Liver (tissue), 9 donors: Measurements from ENCODE around the gene PTAFR. TPM values are rescaled to one million over a fixed set of nuclear protein-coding genes. Genes with fewer than 3 reads are reported as not detected.

Experiments
- DNase-seq: peaks from one replicate; pipeline ENCODE4 v3.0.0-alpha.2; 2017; ENCODE audit warnings: low spot score
- H3K27ac ChIP-seq, 2 donors: one replicate each; pipeline ENCODE4 v1.7.0; 2013; ENCODE audit warnings: inconsistent platforms in 2 of 2, low read length in 2 of 2, control low read depth in 1 of 2, low read depth in 1 of 2, mild to moderate bottlenecking in 1 of 2
- H3K27me3 ChIP-seq, 4 donors: one replicate each; pipeline versions ENCODE4 v1.6.1 to v1.7.0; 2013; ENCODE audit warnings: low read length in 3 of 4, inconsistent platforms in 1 of 4, mild to moderate bottlenecking in 1 of 4, moderate library complexity in 1 of 4; ENCODE audit not compliant: control insufficient read depth in 4 of 4, insufficient read depth in 4 of 4
- H3K36me3 ChIP-seq, 4 donors: one replicate each; pipeline versions ENCODE4 v1.6.1 to v1.7.0; 2013; ENCODE audit warnings: low read length in 3 of 4, mild to moderate bottlenecking in 3 of 4, low read depth in 1 of 4, moderate library complexity in 1 of 4; ENCODE audit not compliant: control insufficient read depth in 4 of 4, insufficient read depth in 3 of 4
- H3K4me1 ChIP-seq, 4 donors: one replicate each; pipeline versions ENCODE4 v1.6.1 to v1.7.0; 2013; ENCODE audit warnings: low read length in 3 of 4, mild to moderate bottlenecking in 3 of 4, moderate library complexity in 1 of 4; ENCODE audit not compliant: control insufficient read depth in 4 of 4, insufficient read depth in 4 of 4
- H3K4me3 ChIP-seq, 3 donors: one replicate each; pipeline versions ENCODE4 v1.6.1 to v1.7.0; 2013; ENCODE audit warnings: low read length in 3 of 3, control low read depth in 1 of 3, low read depth in 1 of 3, mild to moderate bottlenecking in 1 of 3
- H3K9ac ChIP-seq, 2 donors: one replicate each; pipeline ENCODE4 v1.7.0; 2013; ENCODE audit warnings: low read length in 2 of 2, mild to moderate bottlenecking in 2 of 2, moderate library complexity in 2 of 2, control low read depth in 1 of 2, low read depth in 1 of 2
- H3K9me3 ChIP-seq, 4 donors: one replicate each; pipeline versions ENCODE4 v1.6.1 to v1.7.0; 2013; ENCODE audit warnings: low read length in 3 of 4; ENCODE audit not compliant: control insufficient read depth in 4 of 4
- EGR1 ChIP-seq, 2 donors: IDR thresholded peaks; 2 replicates each; pipeline ENCODE4 v1.6.1; 2016 to 2018; ENCODE audit warnings: antibody characterized with exemption in 2 of 2, low read depth in 2 of 2
- FOXA2 ChIP-seq: IDR thresholded peaks from 2 replicates; pipeline ENCODE4 v1.6.1; 2016; ENCODE audit warnings: antibody characterized with exemption
- GABPA ChIP-seq, 2 donors: IDR thresholded peaks in 1 of 2; conservative IDR thresholded peaks in 1 of 2; 2 replicates each; pipeline ENCODE4 v1.6.1; 2016; ENCODE audit warnings: antibody characterized with exemption in 2 of 2, mild to moderate bottlenecking in 1 of 2, moderate library complexity in 1 of 2
- HNF4A ChIP-seq, 2 donors: conservative IDR thresholded peaks; 2 replicates each; pipeline ENCODE4 v1.6.1; 2016; ENCODE audit warnings: antibody characterized with exemption in 2 of 2, mild to moderate bottlenecking in 2 of 2
- JUND ChIP-seq, 2 donors: IDR thresholded peaks; 2 replicates each; pipeline ENCODE4 v1.6.1; 2016; ENCODE audit warnings: antibody characterized with exemption in 2 of 2
- NR2F2 ChIP-seq: IDR thresholded peaks from 2 replicates; pipeline ENCODE4 v1.6.1; 2016; ENCODE audit warnings: antibody characterized with exemption
- RAD21 ChIP-seq, 2 donors: IDR thresholded peaks; 2 replicates each; pipeline ENCODE4 v1.6.1; 2016; ENCODE audit warnings: antibody characterized with exemption in 2 of 2, mild to moderate bottlenecking in 2 of 2
- RXRA ChIP-seq, 2 donors: IDR thresholded peaks; 2 replicates each; pipeline ENCODE4 v1.6.1; 2017 to 2018; ENCODE audit warnings: antibody characterized with exemption in 2 of 2, mild to moderate bottlenecking in 1 of 2
- SP1 ChIP-seq: IDR thresholded peaks from 2 replicates; pipeline ENCODE4 v1.6.1; 2018; ENCODE audit warnings: antibody characterized with exemption, mild to moderate bottlenecking
- TAF1 ChIP-seq: conservative IDR thresholded peaks from 2 replicates; pipeline ENCODE4 v1.6.1; 2016; ENCODE audit warnings: antibody characterized with exemption, mild to moderate bottlenecking
- YY1 ChIP-seq: IDR thresholded peaks from 2 replicates; pipeline ENCODE4 v1.6.1; 2016; ENCODE audit warnings: antibody characterized with exemption, mild to moderate bottlenecking
- WGBS: extraction: QIAGEN DNeasy Blood & Tissue Kit; methylation state at CpG from one replicate; pipeline ENCODE4 v1.1.7; 2013; 5-methylcytosine and 5-hydroxymethylcytosine counted together
- polyA plus RNA-seq, 2 donors: library from polyadenylated mRNA; stranded (reverse) in 1 of 2; unstranded in 1 of 2; fragments of 200-250 nt in 1 of 2; fragments of >200 nt in 1 of 2; fragmentation: Nextera tagmentation in 1 of 2; extraction: Ambion mirVana in 1 of 2; gene quantifications; one replicate each; pipeline versions ENCODE4 v1.2.1 to v1.2.3, GENCODE V29; 2013 to 2015
- total RNA-seq, 2 donors: library from RNA; depleted of rRNA; stranded (reverse); fragments of >200 nt; gene quantifications; one replicate each; pipeline ENCODE4 v1.2.3, GENCODE V29; 2014
- TF ChIP-seq, protein P1 (sequence below): IDR thresholded peaks from 2 replicates; pipeline ENCODE4 v1.6.1; 2016; ENCODE audit warnings: antibody characterized with exemption, mild to moderate bottlenecking
- TF ChIP-seq, protein P2 (sequence below): fragments of 150-350 bp; IDR thresholded peaks from 2 replicates; pipeline ENCODE4 v1.5.1; 2017; ENCODE audit warnings: improper control_type of control experiment, low read depth, low read length; ENCODE audit not compliant: missing input control
- TF ChIP-seq, protein P3 (sequence below): IDR thresholded peaks from 2 replicates; pipeline ENCODE4 v1.6.1; 2016; ENCODE audit warnings: antibody characterized with exemption
- TF ChIP-seq, protein P4 (sequence below): IDR thresholded peaks from 2 replicates; pipeline ENCODE4 v1.6.1; 2016; ENCODE audit warnings: antibody characterized with exemption
- donor health status: healthy.
- donor health status: healthy.
- donor health status: healthy.
- donor health status: healthy.
- donor health status: healthy.

The PTAFR gene
- total and polyA plus RNA-seq, 4 donors: 0.82 to 4.1 (median 2.1) TPM

DNA sequence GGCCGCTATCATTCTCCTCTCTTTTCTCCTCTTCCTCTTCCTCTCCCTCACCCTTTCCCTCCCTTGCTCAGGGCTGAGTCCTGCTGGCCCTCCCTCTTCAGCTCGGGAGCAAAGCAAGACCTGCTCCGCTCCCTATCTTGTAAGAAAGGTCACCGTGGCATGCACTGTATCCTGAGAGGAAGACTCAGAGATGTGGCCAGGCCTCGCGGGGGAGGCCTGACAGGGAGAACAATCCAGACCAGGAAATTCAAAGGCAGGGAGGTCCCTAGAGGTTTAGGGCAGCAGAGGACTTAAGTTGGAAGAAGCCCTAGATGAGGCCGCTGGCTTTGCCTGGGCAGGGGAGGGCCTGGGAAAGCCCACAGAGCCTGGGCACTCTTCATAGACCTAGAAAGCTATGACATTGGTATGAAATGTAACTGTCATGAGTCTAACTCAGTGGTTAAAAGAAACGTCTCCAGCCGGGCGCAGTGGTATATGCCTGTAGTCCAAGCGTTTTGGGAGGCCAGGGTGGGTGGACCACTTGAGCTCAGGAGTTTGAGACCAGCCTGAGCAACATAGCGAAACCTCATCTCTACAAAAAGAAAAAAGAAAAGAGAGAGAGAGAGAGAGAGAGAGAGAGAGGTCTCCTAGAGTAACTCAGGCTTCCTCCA is 14.6 kb upstream of the PTAFR start:
- peak; percentile 74 for TF ChIP-seq NR2F2
- no peak for TF ChIP-seq GABPA (IDR thresholded peaks at IDR 0.05 in 1 of 2, conservative IDR thresholded peaks at IDR 0.05 in 1 of 2)
- no peaks in the 10 kb centered on the region for H3K9me3 ChIP-seq
- H3K27me3 ChIP-seq: no peaks in the 10 kb centered on the region
- DNase-seq: no peak
- H3K9ac ChIP-seq: no peak overlapping the region
- H3K4me3 ChIP-seq: no peak overlapping the region
- H3K27ac ChIP-seq: no peak overlapping the region
- 80% methylated on average over 12 of the region's 12 CpGs for WGBS
- no peaks in the 10 kb centered on the region for H3K4me1 ChIP-seq
- no peaks in the 10 kb centered on the region for H3K36me3 ChIP-seq

DNA sequence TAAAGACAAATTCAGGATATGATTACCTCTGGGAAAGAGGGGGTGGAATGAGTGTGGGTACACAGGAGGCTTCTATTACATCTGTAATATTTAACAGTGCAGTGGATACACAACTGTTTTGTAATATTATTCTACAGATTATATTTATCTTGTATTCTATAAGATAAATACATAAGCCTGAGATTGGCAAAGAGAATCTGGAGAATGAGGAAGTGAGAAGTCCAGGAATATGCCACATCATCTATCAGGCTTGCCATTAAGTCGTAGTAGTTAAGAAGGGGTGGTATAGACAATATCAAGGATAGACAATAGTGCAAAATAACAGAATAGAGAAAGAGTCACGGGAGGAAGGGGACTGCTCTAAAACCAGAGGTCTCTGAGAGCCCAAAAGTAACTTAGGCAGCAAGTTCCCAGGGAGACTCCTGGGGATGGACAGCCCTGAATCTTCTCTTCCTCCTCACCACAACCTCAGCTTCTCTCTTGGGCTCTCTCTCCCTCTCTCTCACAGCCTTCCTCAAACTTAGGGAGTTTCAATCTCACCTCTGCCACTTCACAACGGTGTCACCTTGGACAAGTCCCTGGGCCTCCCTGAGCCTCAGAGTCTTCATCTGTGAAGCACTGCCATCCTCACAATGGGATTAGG is 14.0 kb upstream of the PTAFR start:
- H3K27ac ChIP-seq: no peak overlapping the region
- H3K9ac ChIP-seq: no peak overlapping the region
- TF ChIP-seq RXRA (IDR thresholded peaks at IDR 0.05): no peak
- TF ChIP-seq JUND (IDR thresholded peaks at IDR 0.05): no peak
- TF ChIP-seq EGR1 (IDR thresholded peaks at IDR 0.05; ENCODE audit: low read depth in 2 of 2): no peak
- TF ChIP-seq, protein P1, sequence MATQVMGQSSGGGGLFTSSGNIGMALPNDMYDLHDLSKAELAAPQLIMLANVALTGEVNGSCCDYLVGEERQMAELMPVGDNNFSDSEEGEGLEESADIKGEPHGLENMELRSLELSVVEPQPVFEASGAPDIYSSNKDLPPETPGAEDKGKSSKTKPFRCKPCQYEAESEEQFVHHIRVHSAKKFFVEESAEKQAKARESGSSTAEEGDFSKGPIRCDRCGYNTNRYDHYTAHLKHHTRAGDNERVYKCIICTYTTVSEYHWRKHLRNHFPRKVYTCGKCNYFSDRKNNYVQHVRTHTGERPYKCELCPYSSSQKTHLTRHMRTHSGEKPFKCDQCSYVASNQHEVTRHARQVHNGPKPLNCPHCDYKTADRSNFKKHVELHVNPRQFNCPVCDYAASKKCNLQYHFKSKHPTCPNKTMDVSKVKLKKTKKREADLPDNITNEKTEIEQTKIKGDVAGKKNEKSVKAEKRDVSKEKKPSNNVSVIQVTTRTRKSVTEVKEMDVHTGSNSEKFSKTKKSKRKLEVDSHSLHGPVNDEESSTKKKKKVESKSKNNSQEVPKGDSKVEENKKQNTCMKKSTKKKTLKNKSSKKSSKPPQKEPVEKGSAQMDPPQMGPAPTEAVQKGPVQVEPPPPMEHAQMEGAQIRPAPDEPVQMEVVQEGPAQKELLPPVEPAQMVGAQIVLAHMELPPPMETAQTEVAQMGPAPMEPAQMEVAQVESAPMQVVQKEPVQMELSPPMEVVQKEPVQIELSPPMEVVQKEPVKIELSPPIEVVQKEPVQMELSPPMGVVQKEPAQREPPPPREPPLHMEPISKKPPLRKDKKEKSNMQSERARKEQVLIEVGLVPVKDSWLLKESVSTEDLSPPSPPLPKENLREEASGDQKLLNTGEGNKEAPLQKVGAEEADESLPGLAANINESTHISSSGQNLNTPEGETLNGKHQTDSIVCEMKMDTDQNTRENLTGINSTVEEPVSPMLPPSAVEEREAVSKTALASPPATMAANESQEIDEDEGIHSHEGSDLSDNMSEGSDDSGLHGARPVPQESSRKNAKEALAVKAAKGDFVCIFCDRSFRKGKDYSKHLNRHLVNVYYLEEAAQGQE: no peak
- TF ChIP-seq HNF4A (conservative IDR thresholded peaks at IDR 0.05): no peak
- TF ChIP-seq SP1: no peak
- TF ChIP-seq, protein P2, sequence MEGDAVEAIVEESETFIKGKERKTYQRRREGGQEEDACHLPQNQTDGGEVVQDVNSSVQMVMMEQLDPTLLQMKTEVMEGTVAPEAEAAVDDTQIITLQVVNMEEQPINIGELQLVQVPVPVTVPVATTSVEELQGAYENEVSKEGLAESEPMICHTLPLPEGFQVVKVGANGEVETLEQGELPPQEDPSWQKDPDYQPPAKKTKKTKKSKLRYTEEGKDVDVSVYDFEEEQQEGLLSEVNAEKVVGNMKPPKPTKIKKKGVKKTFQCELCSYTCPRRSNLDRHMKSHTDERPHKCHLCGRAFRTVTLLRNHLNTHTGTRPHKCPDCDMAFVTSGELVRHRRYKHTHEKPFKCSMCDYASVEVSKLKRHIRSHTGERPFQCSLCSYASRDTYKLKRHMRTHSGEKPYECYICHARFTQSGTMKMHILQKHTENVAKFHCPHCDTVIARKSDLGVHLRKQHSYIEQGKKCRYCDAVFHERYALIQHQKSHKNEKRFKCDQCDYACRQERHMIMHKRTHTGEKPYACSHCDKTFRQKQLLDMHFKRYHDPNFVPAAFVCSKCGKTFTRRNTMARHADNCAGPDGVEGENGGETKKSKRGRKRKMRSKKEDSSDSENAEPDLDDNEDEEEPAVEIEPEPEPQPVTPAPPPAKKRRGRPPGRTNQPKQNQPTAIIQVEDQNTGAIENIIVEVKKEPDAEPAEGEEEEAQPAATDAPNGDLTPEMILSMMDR: no peak
- TF ChIP-seq FOXA2: no peak
- TF ChIP-seq, protein P3, sequence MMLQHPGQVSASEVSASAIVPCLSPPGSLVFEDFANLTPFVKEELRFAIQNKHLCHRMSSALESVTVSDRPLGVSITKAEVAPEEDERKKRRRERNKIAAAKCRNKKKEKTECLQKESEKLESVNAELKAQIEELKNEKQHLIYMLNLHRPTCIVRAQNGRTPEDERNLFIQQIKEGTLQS: no peak
- TF ChIP-seq RAD21 (IDR thresholded peaks at IDR 0.05): no peak
- no peak for TF ChIP-seq YY1
- TF ChIP-seq, protein P4, sequence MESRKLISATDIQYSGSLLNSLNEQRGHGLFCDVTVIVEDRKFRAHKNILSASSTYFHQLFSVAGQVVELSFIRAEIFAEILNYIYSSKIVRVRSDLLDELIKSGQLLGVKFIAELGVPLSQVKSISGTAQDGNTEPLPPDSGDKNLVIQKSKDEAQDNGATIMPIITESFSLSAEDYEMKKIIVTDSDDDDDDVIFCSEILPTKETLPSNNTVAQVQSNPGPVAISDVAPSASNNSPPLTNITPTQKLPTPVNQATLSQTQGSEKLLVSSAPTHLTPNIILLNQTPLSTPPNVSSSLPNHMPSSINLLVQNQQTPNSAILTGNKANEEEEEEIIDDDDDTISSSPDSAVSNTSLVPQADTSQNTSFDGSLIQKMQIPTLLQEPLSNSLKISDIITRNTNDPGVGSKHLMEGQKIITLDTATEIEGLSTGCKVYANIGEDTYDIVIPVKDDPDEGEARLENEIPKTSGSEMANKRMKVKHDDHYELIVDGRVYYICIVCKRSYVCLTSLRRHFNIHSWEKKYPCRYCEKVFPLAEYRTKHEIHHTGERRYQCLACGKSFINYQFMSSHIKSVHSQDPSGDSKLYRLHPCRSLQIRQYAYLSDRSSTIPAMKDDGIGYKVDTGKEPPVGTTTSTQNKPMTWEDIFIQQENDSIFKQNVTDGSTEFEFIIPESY: no peak
- no peak for TF ChIP-seq NR2F2
- TF ChIP-seq TAF1: no peak
- H3K9me3 ChIP-seq: no peaks in the 10 kb centered on the region
- H3K4me3 ChIP-seq: no peak overlapping the region
- H3K27me3 ChIP-seq: no peaks in the 10 kb centered on the region
- 77% methylated on average over 3 of the region's 3 CpGs for WGBS
- no peak for DNase-seq
- no peaks in the 10 kb centered on the region for H3K36me3 ChIP-seq
- no peaks in the 10 kb centered on the region for H3K4me1 ChIP-seq
